ENCODE results near the gene AHI1.

DNA sequence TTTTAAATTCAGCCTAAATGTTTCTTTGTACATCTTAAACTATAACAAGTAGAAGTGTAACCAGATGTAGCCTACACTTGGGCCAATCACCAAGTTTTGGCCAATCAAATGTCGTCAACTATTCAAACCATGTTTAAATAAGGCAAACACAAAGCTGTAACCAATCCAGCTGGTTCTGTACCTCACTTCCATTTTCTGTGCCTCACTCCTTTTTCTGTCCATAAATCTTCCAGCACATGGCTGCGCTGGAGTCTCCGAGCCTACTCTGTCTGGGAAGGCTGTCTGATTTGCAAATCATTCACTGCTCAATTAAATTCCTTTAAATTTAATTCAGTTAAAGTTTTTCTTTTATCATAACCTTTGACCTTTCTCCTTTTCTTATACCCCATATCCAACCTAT, 7.7 kb upstream of the AHI1 start:
- TF ChIP-seq, protein P1, sequence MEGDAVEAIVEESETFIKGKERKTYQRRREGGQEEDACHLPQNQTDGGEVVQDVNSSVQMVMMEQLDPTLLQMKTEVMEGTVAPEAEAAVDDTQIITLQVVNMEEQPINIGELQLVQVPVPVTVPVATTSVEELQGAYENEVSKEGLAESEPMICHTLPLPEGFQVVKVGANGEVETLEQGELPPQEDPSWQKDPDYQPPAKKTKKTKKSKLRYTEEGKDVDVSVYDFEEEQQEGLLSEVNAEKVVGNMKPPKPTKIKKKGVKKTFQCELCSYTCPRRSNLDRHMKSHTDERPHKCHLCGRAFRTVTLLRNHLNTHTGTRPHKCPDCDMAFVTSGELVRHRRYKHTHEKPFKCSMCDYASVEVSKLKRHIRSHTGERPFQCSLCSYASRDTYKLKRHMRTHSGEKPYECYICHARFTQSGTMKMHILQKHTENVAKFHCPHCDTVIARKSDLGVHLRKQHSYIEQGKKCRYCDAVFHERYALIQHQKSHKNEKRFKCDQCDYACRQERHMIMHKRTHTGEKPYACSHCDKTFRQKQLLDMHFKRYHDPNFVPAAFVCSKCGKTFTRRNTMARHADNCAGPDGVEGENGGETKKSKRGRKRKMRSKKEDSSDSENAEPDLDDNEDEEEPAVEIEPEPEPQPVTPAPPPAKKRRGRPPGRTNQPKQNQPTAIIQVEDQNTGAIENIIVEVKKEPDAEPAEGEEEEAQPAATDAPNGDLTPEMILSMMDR (IDR thresholded peaks at IDR 0.05) = no peak
- no peak for TF ChIP-seq EZH2 (IDR thresholded peaks at IDR 0.05; ENCODE audit: borderline replicate concordance, insufficient read depth, low read depth, low read length, poor library complexity, severe bottlenecking)

Data from B cell (primary cell).